ENCODE results near the gene MPHOSPH8. TPM values are rescaled to one million over a fixed set of nuclear protein-coding genes. Genes with fewer than 3 reads are reported as not detected.
A peak's percentile ranks its signal among the peaks of the same experiment; 100 is the strongest.

Gene MPHOSPH8
- polyA plus RNA-seq, 3 donors: 2.1 to 13.5 (median 5.3) TPM

DNA sequence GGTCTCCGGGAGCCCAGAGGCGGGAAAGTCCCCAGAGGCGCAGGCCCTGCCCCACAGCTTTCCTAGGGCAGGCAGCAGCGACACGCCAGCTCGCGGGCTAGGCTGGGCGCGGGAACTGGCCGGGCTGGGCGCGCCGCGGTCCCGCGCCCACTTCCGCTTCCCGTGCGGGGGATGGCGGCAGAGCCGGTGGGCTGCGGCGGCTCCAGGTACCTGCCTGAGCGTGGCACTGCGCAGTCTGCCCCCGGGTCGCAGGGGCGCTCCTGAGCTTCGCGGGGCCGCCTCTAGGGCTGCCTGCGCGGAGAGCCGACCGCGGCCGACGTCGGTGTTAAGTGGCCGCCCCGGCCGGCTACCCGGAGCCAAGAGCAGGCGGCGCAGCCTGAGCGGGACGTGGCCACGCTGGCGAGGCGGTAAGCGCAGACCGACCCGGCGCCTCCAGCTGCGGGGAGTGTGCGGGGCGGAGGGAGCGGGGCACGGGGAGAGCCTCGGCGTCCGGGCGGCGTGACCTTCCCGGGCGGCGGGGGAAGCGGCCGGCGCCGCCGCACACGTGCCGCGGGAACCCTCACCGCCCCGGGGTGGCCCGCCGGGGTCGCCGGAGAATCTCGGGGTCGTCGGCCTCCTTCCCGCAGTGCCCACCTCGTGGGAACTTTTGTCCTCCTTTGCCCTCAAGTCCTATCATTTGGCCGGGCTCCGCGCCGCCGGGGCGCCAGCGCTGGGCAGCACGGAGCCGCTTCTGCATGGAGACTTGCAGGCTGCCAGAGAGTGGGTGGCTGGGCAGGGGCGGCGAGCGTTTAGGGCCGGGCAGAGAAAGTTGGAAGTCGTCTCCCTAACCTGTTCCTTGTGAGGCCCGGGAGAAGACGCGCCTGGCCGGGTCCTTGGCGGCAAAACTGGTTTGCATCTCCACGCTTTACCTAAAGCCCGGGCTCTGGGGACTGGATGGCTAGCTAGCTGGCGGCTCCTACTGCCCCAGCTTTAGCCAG lies 31.4 kb upstream of the MPHOSPH8 start:
- Histone ChIP-seq H3K4me3 (replicated peaks in 1 of 3; ENCODE audit: low read depth in 2 of 3, low read length in 3 of 3) (peak overlapping the region in 1 of 3 experiments; percentile 69), H3K4me1 (ENCODE audit: control insufficient read depth in 1 of 2, insufficient read depth in 2 of 2, low read length in 2 of 2) (peaks cover 0 to 11% of the 10 kb centered on the region in 2 donors), H3K79me2 (ENCODE audit: insufficient read depth, low read length) (no peaks in the 10 kb centered on the region), H3K27me3 (ENCODE audit: control insufficient read depth in 2 of 2, insufficient read depth in 2 of 2, low read length in 2 of 2) (peaks cover 21 to 40% of the 10 kb centered on the region in 2 donors), H2AFZ (ENCODE audit: insufficient read depth, low read depth, low read length, poor library complexity, severe bottlenecking) (peak overlapping the region; percentile 72), H3K4me2 (replicated peaks; ENCODE audit: extremely low read depth, low read length, poor library complexity, severe bottlenecking) (peak overlapping the region; percentile 71), H3K9ac (ENCODE audit: insufficient read depth, low read length, poor library complexity, severe bottlenecking) (peak overlapping the region; percentile 49), H3K36me3 (replicated peaks in 1 of 2; ENCODE audit: control insufficient read depth in 1 of 2, insufficient read depth in 2 of 2, low read length in 2 of 2) (no peaks in the 10 kb centered on the region), H3K9me3 (replicated peaks in 1 of 2; ENCODE audit: control insufficient read depth in 1 of 2, insufficient read depth in 1 of 2, low read length in 2 of 2) (peaks cover 5 to 17% of the 10 kb centered on the region in 2 donors), H4K20me1 (ENCODE audit: insufficient read depth, low read length) (no peaks in the 10 kb centered on the region), H3K27ac (ENCODE audit: low read depth in 1 of 2, low read length in 2 of 2) (no peak overlapping the region)
- Mint-ChIP-seq H3K36me3 (peaks cover 0 to 3% of the 10 kb centered on the region in 2 donors), H3K27me3 (ENCODE audit: low read depth in 3 of 3) (peaks cover 47 to 72% (median 52%) of the 10 kb centered on the region in 3 donors), H3K9me3 (peaks cover 3 to 42% (median 18%) of the 10 kb centered on the region in 7 donors), H3K4me1 (peaks cover 5% of the 10 kb centered on the region), H3K4me3 (peak overlapping the region; percentile 68 to 86), H3K27ac (no peak overlapping the region)
- no peak for DNase-seq
- intact Hi-C loops (cut with micrococcal nuclease): no loop called here
- TF ChIP-seq, protein P1, sequence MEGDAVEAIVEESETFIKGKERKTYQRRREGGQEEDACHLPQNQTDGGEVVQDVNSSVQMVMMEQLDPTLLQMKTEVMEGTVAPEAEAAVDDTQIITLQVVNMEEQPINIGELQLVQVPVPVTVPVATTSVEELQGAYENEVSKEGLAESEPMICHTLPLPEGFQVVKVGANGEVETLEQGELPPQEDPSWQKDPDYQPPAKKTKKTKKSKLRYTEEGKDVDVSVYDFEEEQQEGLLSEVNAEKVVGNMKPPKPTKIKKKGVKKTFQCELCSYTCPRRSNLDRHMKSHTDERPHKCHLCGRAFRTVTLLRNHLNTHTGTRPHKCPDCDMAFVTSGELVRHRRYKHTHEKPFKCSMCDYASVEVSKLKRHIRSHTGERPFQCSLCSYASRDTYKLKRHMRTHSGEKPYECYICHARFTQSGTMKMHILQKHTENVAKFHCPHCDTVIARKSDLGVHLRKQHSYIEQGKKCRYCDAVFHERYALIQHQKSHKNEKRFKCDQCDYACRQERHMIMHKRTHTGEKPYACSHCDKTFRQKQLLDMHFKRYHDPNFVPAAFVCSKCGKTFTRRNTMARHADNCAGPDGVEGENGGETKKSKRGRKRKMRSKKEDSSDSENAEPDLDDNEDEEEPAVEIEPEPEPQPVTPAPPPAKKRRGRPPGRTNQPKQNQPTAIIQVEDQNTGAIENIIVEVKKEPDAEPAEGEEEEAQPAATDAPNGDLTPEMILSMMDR (IDR thresholded peaks at IDR 0.05): no peak
- WGBS (ENCODE audit: insufficient coverage): 2% methylated on average over 107 of the region's 108 CpGs

GRCh38 chr13:19604306-19604705 lies 29.2 kb upstream of the MPHOSPH8 start:
- intact Hi-C loops (cut with micrococcal nuclease): no loop called here

More at GRCh38 chr13:19604306-19604705, 29.2 kb upstream of the MPHOSPH8 start:
- Histone ChIP-seq H4K20me1 (ENCODE audit: insufficient read depth, low read length) (no peaks in the 10 kb centered on the region), H3K9ac (ENCODE audit: insufficient read depth, low read length, poor library complexity, severe bottlenecking) (no peak overlapping the region), H3K4me1 (ENCODE audit: control insufficient read depth in 1 of 2, insufficient read depth in 2 of 2, low read length in 2 of 2) (peaks cover 0 to 11% of the 10 kb centered on the region in 2 donors), H3K9me3 (replicated peaks in 1 of 2; ENCODE audit: control insufficient read depth in 1 of 2, insufficient read depth in 1 of 2, low read length in 2 of 2) (peaks cover 5 to 17% of the 10 kb centered on the region in 2 donors), H3K27me3 (ENCODE audit: control insufficient read depth in 2 of 2, insufficient read depth in 2 of 2, low read length in 2 of 2) (peaks cover 21 to 40% of the 10 kb centered on the region in 2 donors), H3K27ac (ENCODE audit: low read depth in 1 of 2, low read length in 2 of 2) (no peak overlapping the region), H3K36me3 (replicated peaks in 1 of 2; ENCODE audit: control insufficient read depth in 1 of 2, insufficient read depth in 2 of 2, low read length in 2 of 2) (no peaks in the 10 kb centered on the region), H3K4me3 (replicated peaks in 1 of 3; ENCODE audit: low read depth in 2 of 3, low read length in 3 of 3) (no peak overlapping the region), H2AFZ (ENCODE audit: insufficient read depth, low read depth, low read length, poor library complexity, severe bottlenecking) (no peak overlapping the region), H3K79me2 (ENCODE audit: insufficient read depth, low read length) (no peaks in the 10 kb centered on the region), H3K4me2 (replicated peaks; ENCODE audit: extremely low read depth, low read length, poor library complexity, severe bottlenecking) (no peak overlapping the region)
- TF ChIP-seq, protein P1 (IDR thresholded peaks at IDR 0.05): no peak
- peaks cover 5% of the 10 kb centered on the region for H3K4me1 Mint-ChIP-seq
- H3K27ac Mint-ChIP-seq: no peak overlapping the region
- DNase-seq: no peak
- 79% methylated on average over 6 of the region's 6 CpGs for WGBS (ENCODE audit: insufficient coverage)
- no peak overlapping the region for H3K4me3 Mint-ChIP-seq
- H3K27me3 Mint-ChIP-seq (ENCODE audit: low read depth in 3 of 3): peaks cover 36 to 56% (median 41%) of the 10 kb centered on the region in 3 donors
- peaks cover 3 to 45% (median 20%) of the 10 kb centered on the region in 7 donors for H3K9me3 Mint-ChIP-seq
- peaks cover 0 to 3% of the 10 kb centered on the region in 2 donors for H3K36me3 Mint-ChIP-seq

Data from CD14-positive monocyte (primary cell).